Ovary (tissue), 9 donors: ENCODE data around the gene RAPGEF6. TPM values are rescaled to one million over a fixed set of nuclear protein-coding genes. Genes with fewer than 3 reads are reported as not detected.

Experiments used
- DNase-seq, 5 donors: peaks; one replicate each; pipeline ENCODE4 v3.0.0-alpha.2; 2019 to 2020
- H3K27ac ChIP-seq, 2 donors: fragments of 200-600 bp; one replicate each; pipeline versions ENCODE4 v1.5.1 to v1.8.0; 2019 to 2022
- H3K27me3 ChIP-seq: fragments of 200-600 bp; one replicate; pipeline ENCODE4 v1.8.0; 2022
- H3K36me3 ChIP-seq: fragments of 200-600 bp; sonication (generic); one replicate; pipeline ENCODE4 v1.5.1; 2019
- H3K4me1 ChIP-seq: one replicate; pipeline ENCODE4 v1.8.1; 2013; ENCODE audit warnings: mild to moderate bottlenecking, moderate library complexity; ENCODE audit not compliant: insufficient read depth
- H3K4me3 ChIP-seq: fragments of 200-600 bp; sonication (generic); one replicate; pipeline ENCODE4 v1.5.1; 2017
- H3K9me3 ChIP-seq, 2 donors: fragments of 200-600 bp in 1 of 2; sonication (generic) in 1 of 2; one replicate each; pipeline versions ENCODE4 v1.5.1 to v1.8.1; 2013 to 2019; ENCODE audit warnings: mild to moderate bottlenecking in 1 of 2, moderate library complexity in 1 of 2
- CTCF ChIP-seq, 3 donors: fragments of 450-650 bp in 2 of 3; fragments of 200-600 bp in 1 of 3; IDR thresholded peaks; one replicate each; pipeline versions ENCODE4 v1.5.1 to v1.8.0; 2016 to 2022; ENCODE audit warnings: antibody characterized with exemption in 3 of 3, mild to moderate bottlenecking in 1 of 3
- EP300 ChIP-seq: sonication (generic); formaldehyde crosslinking; IDR thresholded peaks from one replicate; pipeline ENCODE4 v1.6.1; 2017; ENCODE audit warnings: antibody characterized with exemption
- POLR2A ChIP-seq: fragments of 450-650 bp; IDR thresholded peaks from one replicate; pipeline ENCODE4 v1.6.1; 2017; ENCODE audit warnings: antibody characterized with exemption, mild to moderate bottlenecking, moderate library complexity
- WGBS, 3 donors: extraction: QIAGEN DNeasy Blood & Tissue Kit in 1 of 3; methylation state at CpG; one replicate each; pipeline versions ENCODE4 v1.1.5 to v1.1.7; 2013 to 2017; 5-methylcytosine and 5-hydroxymethylcytosine counted together
- intact Hi-C, 4 donors: fragments of 100-400 bp; cut with DNase I; formaldehyde crosslinking; loops; one replicate each; pipeline versions ENCODE4 v1.11.0 to v1.15.1; 2022 to 2023
- polyA plus RNA-seq, 2 donors: library from polyadenylated mRNA; stranded (reverse); fragments of 200-250 nt in 1 of 2; fragments of 350-450 nt in 1 of 2; fragmentation: Illumina TruSeq in 1 of 2; extraction: RNeasy Lipid Tissue Mini Kit (QIAGEN cat#74804) in 1 of 2; gene quantifications; one replicate each; pipeline ENCODE4 v1.2.3, GENCODE V29; 2013 to 2014
- total RNA-seq, 7 donors: library from RNA; depleted of rRNA in 2 of 7; stranded (reverse); fragments of >200 nt in 2 of 7; fragmentation: NEBNext Ultra II Directional in 3 of 7; extraction: Animal tissue kit (Norgen Biotek cat#: 25700) in 3 of 7; gene quantifications; one replicate each; pipeline versions ENCODE4 v1.1.0 to v1.2.4, GENCODE V29; 2016 to 2023
- donor health status: DM: no; HTN: no; CAD: no; lungs with moderate emphysema.
- donor health status: DM: no; HTN: no; CAD: no.
- donor health status: Bipolar disorder and iron deficiency.
- donor health status: DM: yes; HTN: yes; CAD: no.
- donor health status: DM: no; HTN: no; CAD: no.
- donor health status: DM: yes; HTN: yes; CAD: no.

The RAPGEF6 gene
- total and polyA plus RNA-seq, 9 donors, result 4.2 to 25.8 (median 18.5) TPM

- Histone ChIP-seq H3K36me3 (no peaks in the 10 kb centered on the region), H3K27ac (no peak overlapping the region), H3K27me3 (no peaks in the 10 kb centered on the region), H3K9me3 (no peaks in the 10 kb centered on the region), H3K4me3 (no peak overlapping the region), H3K4me1 (peaks cover 5% of the 10 kb centered on the region)
- WGBS, 3 donors, result 85 to 90% (median 90%) methylated on average over 4 of the region's 4 CpGs
- intact Hi-C loops, result loop anchor here in 1 of 4 donors (10.0 kb wide), 1 partner anchor 864 kb away; the partner anchor contains the start of gene IRF1
- TF ChIP-seq POLR2A (no peak), CTCF (IDR thresholded peaks at IDR 0.05) (no peak), EP300 (no peak)
- DNase-seq, result no peak
These were observed 4.1 kb downstream of the RAPGEF6 start for GRCh38 chr5:131630963-131631350.

GRCh38 chr5:131630208-131630962, 4.6 kb downstream of the RAPGEF6 start:
- Histone ChIP-seq H3K4me1 (peaks cover 5% of the 10 kb centered on the region), H3K27me3 (no peaks in the 10 kb centered on the region), H3K27ac (no peak overlapping the region), H3K36me3 (no peaks in the 10 kb centered on the region), H3K9me3 (no peaks in the 10 kb centered on the region), H3K4me3 (no peak overlapping the region)
- intact Hi-C loops, result loop anchor here in 1 of 4 donors (10.0 kb wide), 1 partner anchor 864 kb away; the partner anchor contains the start of gene IRF1
- no peak for DNase-seq
- TF ChIP-seq POLR2A, result no peak
- no peak for TF ChIP-seq CTCF (IDR thresholded peaks at IDR 0.05)
- TF ChIP-seq EP300, result no peak
- 84 to 89% (median 85%) methylated on average over 4 of the region's 4 CpGs for WGBS, 3 donors

GRCh38 chr5:131628990-131629389, 6.0 kb downstream of the RAPGEF6 start:
- peaks cover 5% of the 10 kb centered on the region for H3K4me1 ChIP-seq

GRCh38 chr5:131627207-131627865, 7.7 kb downstream of the RAPGEF6 start:
- Histone ChIP-seq H3K4me1 (peaks cover 2% of the 10 kb centered on the region), H3K27me3 (no peaks in the 10 kb centered on the region), H3K9me3 (no peaks in the 10 kb centered on the region), H3K4me3 (no peak overlapping the region), H3K36me3 (no peaks in the 10 kb centered on the region), H3K27ac (no peak overlapping the region)
- intact Hi-C loops, result no loop called here
- TF ChIP-seq CTCF (IDR thresholded peaks at IDR 0.05) (no peak), EP300 (no peak), POLR2A (no peak)
- no peak for DNase-seq
- WGBS, 3 donors, result 39 to 47% (median 45%) methylated on average over 4 of the region's 4 CpGs

More at GRCh38 chr5:131628990-131629389, 6.0 kb downstream of the RAPGEF6 start:
- Histone ChIP-seq H3K9me3 (no peaks in the 10 kb centered on the region), H3K27me3 (no peaks in the 10 kb centered on the region), H3K36me3 (no peaks in the 10 kb centered on the region), H3K27ac (no peak overlapping the region), H3K4me3 (no peak overlapping the region)
- no peak for DNase-seq
- intact Hi-C loops, result no loop called here
- 92 to 97% (median 94%) methylated on average over 1 of the region's 1 CpG for WGBS, 3 donors
- TF ChIP-seq POLR2A (no peak), CTCF (IDR thresholded peaks at IDR 0.05) (no peak), EP300 (no peak)
